ENCODE results near the gene ULK4.

ULK4 gene

GRCh38 chr3:41320953-41321641 is 640.8 kb downstream of the ULK4 start:
- DNase-seq (ENCODE audit: low spot score): no peak
- TF ChIP-seq, protein P1, sequence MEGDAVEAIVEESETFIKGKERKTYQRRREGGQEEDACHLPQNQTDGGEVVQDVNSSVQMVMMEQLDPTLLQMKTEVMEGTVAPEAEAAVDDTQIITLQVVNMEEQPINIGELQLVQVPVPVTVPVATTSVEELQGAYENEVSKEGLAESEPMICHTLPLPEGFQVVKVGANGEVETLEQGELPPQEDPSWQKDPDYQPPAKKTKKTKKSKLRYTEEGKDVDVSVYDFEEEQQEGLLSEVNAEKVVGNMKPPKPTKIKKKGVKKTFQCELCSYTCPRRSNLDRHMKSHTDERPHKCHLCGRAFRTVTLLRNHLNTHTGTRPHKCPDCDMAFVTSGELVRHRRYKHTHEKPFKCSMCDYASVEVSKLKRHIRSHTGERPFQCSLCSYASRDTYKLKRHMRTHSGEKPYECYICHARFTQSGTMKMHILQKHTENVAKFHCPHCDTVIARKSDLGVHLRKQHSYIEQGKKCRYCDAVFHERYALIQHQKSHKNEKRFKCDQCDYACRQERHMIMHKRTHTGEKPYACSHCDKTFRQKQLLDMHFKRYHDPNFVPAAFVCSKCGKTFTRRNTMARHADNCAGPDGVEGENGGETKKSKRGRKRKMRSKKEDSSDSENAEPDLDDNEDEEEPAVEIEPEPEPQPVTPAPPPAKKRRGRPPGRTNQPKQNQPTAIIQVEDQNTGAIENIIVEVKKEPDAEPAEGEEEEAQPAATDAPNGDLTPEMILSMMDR (IDR thresholded peaks at IDR 0.05; ENCODE audit: extremely low read depth, missing control alignments): no peak

GRCh38 chr3:41318520-41318919 is 643.4 kb downstream of the ULK4 start:
- TF ChIP-seq, protein P1 (IDR thresholded peaks at IDR 0.05; ENCODE audit: extremely low read depth, missing control alignments): no peak
- no peak for DNase-seq (ENCODE audit: low spot score)

DNA sequence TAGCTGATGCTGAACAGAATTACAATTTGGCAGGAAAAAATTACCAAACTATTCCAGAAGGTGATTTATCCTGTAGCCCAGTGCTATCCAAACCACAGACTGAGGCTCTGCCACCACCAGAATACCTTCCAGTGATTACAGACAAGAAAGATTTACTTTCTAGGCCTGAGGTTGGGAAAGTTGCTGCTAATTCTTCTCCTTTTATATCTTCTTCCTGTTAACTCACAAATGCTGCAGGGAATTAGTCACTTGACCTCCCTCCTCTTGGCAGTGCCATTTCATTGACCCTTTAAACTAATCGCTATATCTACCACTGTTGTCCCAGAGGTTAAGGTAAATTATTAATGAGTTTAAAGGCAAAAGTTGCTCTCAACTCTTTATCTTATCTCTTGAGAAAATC is 644.2 kb downstream of the ULK4 start:
- no peak for DNase-seq (ENCODE audit: low spot score)
- TF ChIP-seq, protein P1 (IDR thresholded peaks at IDR 0.05; ENCODE audit: extremely low read depth, missing control alignments): no peak

DNA sequence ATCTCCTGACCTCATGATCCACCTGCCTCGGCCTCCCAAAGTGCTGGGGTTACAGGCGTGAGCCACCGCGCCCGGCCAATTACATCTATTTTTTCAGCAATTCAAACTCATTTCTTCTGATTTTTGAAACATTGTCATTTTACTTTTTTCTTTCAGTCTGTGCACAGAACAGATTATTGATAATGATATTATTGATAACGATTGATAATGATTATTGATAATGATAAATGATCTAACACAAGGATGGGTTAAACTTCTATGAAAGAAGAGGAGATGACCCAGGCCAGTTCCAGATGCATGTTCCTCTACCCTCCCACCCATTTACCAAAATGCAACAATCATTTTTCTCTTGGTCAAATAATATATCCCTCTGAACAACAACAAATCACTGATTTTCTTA is 644.6 kb downstream of the ULK4 start:
- TF ChIP-seq, protein P1 (IDR thresholded peaks at IDR 0.05; ENCODE audit: extremely low read depth, missing control alignments): no peak
- no peak for DNase-seq (ENCODE audit: low spot score)

DNA sequence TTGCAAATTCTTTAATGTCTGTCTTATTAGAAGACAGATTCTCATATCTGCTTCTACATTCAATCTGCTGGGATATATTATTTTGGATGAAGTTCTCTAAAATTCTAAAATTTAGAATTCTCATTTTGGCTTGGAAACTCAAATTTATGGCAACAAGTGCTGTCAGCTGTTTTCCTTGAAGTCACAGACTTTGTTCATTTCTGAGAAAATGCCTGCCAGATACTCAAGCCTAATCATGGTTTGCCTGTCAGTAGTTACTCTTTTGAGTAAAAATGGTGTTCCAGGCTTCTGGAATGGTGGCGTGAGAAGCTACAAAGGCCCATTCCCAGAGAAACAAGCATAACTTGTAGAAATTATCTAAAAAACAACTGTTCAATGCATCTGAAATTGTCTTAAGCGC is 646.8 kb downstream of the ULK4 start:
- DNase-seq (ENCODE audit: low spot score): no peak
- TF ChIP-seq, protein P1 (IDR thresholded peaks at IDR 0.05; ENCODE audit: extremely low read depth, missing control alignments): no peak

GRCh38 chr3:41308119-41308518 is 653.8 kb downstream of the ULK4 start:
- TF ChIP-seq, protein P1 (IDR thresholded peaks at IDR 0.05; ENCODE audit: extremely low read depth, missing control alignments): no peak

DNA sequence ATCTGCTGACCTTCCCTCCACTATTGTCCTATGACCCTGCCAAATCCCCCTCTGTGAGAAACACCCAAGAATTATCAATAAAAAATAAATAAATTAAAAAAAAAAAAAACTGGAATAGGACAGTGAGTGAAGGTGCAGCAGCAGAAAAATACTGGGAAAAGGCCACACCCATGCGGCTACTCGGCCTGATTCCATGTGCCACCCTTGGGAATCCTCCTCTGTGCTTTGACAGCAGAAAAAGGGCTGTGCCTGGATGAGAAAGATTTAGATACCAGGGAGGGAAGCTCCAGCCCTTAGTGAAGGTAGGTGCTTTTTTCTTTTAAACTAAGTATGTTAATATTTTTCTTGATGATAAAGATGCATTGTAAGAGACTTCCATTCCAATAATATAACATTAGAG is 654.8 kb downstream of the ULK4 start:
- DNase-seq (ENCODE audit: low spot score): no peak
- TF ChIP-seq, protein P1 (IDR thresholded peaks at IDR 0.05; ENCODE audit: extremely low read depth, missing control alignments): no peak

More at GRCh38 chr3:41308119-41308518, 653.8 kb downstream of the ULK4 start:
- DNase-seq (ENCODE audit: low spot score): no peak

All from GM20000 (cell line).